ENCODE data around the gene CFL1.

GRCh38 chr11:65850217-65851082, 7.5 kb downstream of the CFL1 start:
- TF ChIP-seq CTCF (IDR thresholded peaks at IDR 0.05; ENCODE audit: low read depth, low read length, poor library complexity, severe bottlenecking) = no peak
- no peak for TF ChIP-seq EZH2phosphoT487 (IDR thresholded peaks at IDR 0.05; ENCODE audit: borderline replicate concordance, low read length)
